AG09309 (cell line): ENCODE measurements around the gene SASS6.
"Not testable (repeated sequence)": the region's sequence is repeated elsewhere in the genome, so short reads cannot be mapped to it uniquely, and the experiment has no call there.

Source experiments
- DNase-seq: peaks from one replicate; pipeline ENCODE4 v3.0.0-alpha.2; 2010; ENCODE audit warnings: low read depth
- H3K4me3 ChIP-seq: 2 replicates; pipeline ENCODE4 v1.5.1; 2011; ENCODE audit warnings: mild to moderate bottlenecking, low read depth, low read length, moderate library complexity; ENCODE audit not compliant: control insufficient read depth
- TF ChIP-seq, protein P1 (sequence below): IDR thresholded peaks from 2 replicates; pipeline ENCODE4 v1.5.1; 2011; ENCODE audit warnings: mild to moderate bottlenecking, low read depth, low read length, inconsistent platforms; ENCODE audit not compliant: insufficient read depth, control insufficient read depth; ENCODE audit errors: missing control alignments

Gene SASS6

DNA sequence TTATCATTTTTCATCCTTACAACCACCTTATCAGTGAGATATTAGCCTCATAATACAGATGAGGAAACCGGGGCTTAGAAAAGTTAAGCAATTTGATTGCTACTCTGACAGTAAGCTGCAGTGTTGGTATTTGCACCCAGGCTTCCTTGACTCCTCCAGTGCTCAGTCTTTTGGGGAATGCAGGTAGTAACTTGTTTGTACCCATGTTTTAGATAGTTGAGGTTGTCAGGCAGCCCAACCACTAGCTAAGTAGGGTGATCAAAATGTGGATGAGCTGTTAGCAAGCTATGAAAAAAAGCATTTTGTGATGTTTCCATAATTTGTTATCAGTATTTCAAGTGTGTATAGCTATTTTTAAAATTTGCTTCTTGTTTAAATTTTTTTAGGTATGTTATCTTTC lies 80.8 kb downstream of the SASS6 start:
- TF ChIP-seq, protein P1, sequence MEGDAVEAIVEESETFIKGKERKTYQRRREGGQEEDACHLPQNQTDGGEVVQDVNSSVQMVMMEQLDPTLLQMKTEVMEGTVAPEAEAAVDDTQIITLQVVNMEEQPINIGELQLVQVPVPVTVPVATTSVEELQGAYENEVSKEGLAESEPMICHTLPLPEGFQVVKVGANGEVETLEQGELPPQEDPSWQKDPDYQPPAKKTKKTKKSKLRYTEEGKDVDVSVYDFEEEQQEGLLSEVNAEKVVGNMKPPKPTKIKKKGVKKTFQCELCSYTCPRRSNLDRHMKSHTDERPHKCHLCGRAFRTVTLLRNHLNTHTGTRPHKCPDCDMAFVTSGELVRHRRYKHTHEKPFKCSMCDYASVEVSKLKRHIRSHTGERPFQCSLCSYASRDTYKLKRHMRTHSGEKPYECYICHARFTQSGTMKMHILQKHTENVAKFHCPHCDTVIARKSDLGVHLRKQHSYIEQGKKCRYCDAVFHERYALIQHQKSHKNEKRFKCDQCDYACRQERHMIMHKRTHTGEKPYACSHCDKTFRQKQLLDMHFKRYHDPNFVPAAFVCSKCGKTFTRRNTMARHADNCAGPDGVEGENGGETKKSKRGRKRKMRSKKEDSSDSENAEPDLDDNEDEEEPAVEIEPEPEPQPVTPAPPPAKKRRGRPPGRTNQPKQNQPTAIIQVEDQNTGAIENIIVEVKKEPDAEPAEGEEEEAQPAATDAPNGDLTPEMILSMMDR, result no peak
- no peak overlapping the region for H3K4me3 ChIP-seq
- no peak for DNase-seq

DNA sequence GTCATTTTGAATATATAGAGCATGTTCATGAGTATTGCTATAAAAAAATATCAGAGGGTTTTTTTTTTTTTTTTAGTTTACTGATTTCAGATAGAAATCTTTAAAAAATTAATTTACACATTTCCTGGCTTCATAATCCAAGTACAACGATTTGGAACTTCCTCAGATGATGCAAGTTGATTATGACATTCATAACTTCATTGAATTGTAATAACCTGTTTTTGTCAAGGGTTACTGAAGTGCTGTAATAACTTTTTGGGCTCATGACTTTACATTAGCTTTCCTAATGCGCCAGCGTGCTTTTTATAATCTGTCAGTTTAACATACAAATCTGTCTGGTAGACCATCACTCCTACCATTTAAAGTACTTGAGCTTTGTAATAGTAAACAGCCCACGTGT lies 81.3 kb downstream of the SASS6 start:
- TF ChIP-seq, protein P1, result no peak
- DNase-seq, result no peak

DNA sequence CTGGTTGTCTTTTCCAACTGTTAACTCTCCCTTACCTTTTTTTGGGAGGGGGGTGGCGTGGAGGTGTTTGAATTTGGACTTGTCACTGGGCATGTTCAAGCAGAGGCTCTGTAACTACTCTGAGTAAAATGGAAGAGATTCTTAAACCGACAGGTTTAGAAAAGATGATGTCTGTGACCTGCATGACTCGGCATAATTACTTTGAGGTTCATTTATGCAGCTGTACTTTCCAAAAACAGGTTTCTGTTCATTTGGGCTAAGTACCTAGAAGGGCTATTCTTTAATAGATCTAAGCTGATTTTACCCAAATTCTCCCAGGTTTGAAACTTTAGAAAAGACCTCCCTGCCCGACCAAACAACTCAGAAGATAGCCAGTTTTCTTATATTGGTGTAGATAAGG lies 82.6 kb downstream of the SASS6 start:
- TF ChIP-seq, protein P1, result no peak
- DNase-seq, result no peak
- no peak overlapping the region for H3K4me3 ChIP-seq

More for the DNA sequence above, 81.3 kb downstream of the SASS6 start:
- H3K4me3 ChIP-seq, result no peak overlapping the region

DNA sequence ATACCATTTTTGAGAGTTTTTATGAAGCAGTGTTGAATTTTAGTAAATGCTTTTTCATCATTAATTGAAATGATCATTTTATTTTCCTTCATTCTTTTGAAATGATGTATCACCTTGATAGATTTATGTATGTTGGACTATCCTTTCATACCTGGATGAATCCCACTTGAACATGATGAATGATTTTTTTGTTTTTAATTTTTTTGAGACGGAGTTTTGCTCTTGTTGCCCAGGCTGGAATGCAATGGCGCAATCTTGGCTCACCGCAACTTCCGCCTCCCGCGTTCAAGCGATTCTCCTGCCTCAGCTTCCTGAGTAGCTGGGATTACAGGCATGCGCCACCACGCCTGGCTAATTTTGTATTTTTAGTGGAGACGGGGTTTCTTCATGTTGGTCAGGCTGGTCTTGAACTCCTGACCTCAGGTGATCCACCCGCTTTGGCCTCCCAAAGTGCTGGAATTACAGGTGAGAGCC lies 85.5 kb downstream of the SASS6 start:
- DNase-seq, H3K4me3 ChIP-seq: not testable (repeated sequence)

DNA sequence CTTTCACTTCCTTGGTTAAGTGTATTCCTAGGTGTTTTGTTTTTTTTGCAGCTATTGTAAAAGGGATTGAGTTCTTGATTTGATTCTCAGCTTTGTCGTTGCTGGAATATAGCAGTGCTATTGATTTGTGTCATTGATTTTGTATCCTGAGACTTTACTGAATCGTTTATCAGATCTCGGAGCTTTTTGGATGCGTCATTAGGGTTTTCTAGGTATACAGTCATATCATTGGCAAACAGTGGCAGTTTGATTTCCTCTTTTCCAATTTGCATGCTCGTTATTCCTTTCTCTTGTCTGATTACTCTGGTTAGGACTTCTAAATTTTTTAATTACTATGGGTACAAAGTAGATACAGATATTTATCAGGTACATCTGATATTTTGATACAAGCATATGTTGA lies 87.5 kb downstream of the SASS6 start:
- TF ChIP-seq, protein P1, result no peak
- DNase-seq, result no peak
- H3K4me3 ChIP-seq, result no peak overlapping the region

DNA sequence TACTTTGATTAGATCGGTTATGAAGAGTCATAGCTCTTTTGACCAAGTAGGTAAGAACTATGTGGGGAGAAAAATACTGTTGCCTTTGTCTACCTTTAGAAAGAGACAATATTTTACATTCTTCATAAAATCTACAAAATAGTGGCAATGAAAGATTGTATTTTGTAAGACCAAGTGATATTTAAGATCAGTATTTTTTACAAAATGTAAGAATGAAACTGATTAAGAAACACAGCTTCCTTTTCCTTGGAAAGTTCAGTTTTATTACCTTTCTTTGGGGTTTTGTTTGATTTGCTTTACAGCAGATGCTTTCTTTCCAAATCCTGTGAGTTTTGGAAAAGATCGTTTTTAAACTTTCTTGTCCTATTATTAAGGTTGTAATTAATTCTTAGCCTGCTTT lies 93.1 kb downstream of the SASS6 start:
- peak overlapping the region; percentile 78 for H3K4me3 ChIP-seq
- TF ChIP-seq, protein P1, result no peak
- no peak for DNase-seq

DNA sequence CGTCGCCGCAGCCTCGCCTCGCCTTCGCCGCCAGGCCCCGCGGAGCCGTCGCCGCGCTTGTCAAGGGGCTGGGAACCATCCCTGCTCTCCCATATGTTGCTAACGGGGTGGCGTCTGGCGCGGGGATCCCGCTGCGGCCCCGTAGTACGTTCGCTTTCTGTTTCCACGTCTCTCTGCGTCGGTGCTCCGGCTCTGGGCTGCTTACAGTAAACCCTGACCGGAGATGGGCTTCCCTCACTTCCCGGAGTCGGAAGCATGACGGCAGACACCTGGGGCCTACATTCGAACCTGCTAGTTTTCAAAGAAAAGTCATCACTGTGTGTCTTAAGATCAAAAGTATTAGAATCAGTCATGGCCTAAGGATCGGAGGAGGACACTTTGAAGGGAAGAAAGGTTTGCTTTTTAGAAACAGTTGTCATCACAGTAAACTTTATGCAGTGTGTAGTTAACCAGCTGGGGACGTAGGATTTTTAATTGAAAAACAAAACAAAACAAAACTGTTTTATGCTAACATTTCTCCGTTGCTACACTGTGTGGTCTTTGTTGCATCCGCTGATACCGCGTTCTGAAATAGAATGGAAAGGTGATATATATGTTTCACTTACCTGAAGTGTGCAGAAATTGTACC lies 94.0 kb downstream of the SASS6 start:
- TF ChIP-seq, protein P1, result no peak
- DNase-seq, result no peak
- H3K4me3 ChIP-seq, result peak overlapping the region; percentile 78
